ENCODE measurements around the gene PPP1R13B.

The PPP1R13B gene

DNA sequence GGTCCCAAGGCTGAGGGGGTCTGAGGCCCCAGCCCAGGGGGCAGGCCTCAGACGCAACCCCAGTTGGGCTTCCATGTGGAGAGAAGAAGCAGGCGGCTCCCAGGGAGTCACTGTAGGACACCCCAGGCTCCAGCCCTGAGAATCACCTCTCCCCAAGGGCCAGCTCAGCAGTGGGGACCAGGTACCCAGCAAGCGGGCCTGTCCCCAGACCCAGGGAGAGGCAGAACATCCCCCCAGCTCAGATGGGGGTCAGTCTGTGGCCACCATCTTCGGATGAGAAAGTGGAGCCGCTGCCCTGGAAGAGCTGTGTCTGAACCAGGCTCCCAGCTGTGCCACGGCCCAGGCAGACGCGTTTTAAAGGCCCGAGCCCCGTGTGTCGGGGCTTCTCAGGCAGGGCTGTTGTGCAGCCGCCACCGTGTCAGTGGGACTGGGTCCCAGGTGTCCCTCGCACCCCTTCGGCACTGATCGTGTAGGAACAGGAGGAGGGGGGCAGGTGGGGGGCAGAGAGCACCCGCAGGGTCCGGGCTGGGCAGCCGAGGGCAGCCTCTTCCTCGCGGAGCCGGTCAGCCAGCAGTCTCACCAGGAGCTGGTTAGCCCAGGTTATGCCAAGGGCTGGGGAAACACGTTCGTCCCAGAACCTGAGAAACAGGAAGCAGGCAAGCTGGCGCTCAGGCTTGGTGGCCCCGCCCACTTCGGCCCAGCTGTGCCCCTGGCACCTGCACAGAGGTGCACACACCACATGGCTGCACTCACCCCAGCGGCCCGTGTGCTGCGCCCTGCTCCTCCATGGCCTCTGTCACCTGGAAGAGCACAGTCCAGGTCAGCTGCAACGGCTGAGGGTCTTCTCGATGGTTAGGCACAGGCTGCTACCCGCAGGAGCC is 148.8 kb downstream of the PPP1R13B start:
- Histone ChIP-seq H3K27ac (peak overlapping the region; percentile 70 to 73), H3K4me3 (no peak overlapping the region), H3K9me3 (no peaks in the 10 kb centered on the region), H3K27me3 (no peaks in the 10 kb centered on the region), H3K36me3 (peaks cover 47 to 79% (median 71%) of the 10 kb centered on the region in 3 donors), H3K4me1 (peaks cover 10 to 48% (median 35%) of the 10 kb centered on the region in 4 donors)
- TF ChIP-seq CTCF (IDR thresholded peaks at IDR 0.05): no peak
- intact Hi-C loops (cut with DNase I; ENCODE audit: low total_unique reads): no loop called here
- no peak for DNase-seq

DNA sequence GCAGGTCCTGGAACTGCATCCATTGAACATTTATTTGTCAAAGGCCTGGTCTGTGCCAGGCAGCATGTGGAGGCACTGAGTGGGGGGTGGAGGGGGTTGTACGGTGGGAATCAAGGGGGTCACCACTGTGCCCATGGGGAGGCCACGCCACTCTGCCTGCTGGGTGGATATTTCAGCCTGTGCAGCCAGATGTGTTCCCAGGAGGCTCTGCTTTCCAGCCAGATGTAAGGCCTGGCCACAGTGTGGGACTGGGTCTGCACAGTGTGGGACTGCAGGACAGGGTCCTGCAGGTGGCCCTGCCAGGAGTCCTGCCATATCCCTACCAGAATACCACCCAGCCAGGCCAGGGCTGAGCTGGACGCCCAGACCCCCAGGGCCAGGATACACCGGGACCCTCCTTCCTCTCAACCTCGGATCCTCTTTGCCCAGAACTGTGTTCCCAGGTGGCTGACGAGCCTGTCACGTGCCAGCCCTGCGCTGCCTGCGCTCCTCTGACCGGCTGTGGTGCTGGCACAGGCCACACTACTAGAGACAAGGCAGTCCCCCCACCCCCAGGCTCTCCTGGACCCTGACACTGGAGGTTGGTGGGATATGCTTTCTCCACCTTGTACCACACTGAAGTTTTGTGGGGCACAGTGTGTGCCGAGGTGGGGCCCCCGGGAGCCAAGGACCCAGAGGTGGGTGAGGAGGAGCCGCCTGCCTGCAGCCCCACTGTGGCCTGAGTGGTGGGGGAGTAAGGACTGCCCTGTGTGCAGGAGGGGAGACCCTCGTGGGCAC is 149.6 kb downstream of the PPP1R13B start:
- no peak for TF ChIP-seq CTCF (IDR thresholded peaks at IDR 0.05)
- no peaks in the 10 kb centered on the region for H3K27me3 ChIP-seq
- H3K4me3 ChIP-seq: no peak overlapping the region
- peak overlapping the region; percentile 70 to 73 for H3K27ac ChIP-seq
- peaks cover 10 to 48% (median 35%) of the 10 kb centered on the region in 4 donors for H3K4me1 ChIP-seq
- no peaks in the 10 kb centered on the region for H3K9me3 ChIP-seq
- peaks cover 47 to 79% (median 71%) of the 10 kb centered on the region in 3 donors for H3K36me3 ChIP-seq
- DNase-seq: no peak
- intact Hi-C loops (cut with DNase I; ENCODE audit: low total_unique reads): no loop called here

- no peak for DNase-seq
- Histone ChIP-seq H3K36me3 (peaks cover 43 to 79% (median 71%) of the 10 kb centered on the region in 3 donors), H3K27ac (peak overlapping the region; percentile 70 to 73), H3K27me3 (no peaks in the 10 kb centered on the region), H3K4me3 (no peak overlapping the region), H3K4me1 (peaks cover 10 to 48% (median 35%) of the 10 kb centered on the region in 4 donors), H3K9me3 (no peaks in the 10 kb centered on the region)
- TF ChIP-seq CTCF (IDR thresholded peaks at IDR 0.05): no peak
- intact Hi-C loops (cut with DNase I; ENCODE audit: low total_unique reads): no loop called here
Observed at GRCh38 chr14:103697206-103697602, 150.2 kb downstream of the PPP1R13B start.

DNA sequence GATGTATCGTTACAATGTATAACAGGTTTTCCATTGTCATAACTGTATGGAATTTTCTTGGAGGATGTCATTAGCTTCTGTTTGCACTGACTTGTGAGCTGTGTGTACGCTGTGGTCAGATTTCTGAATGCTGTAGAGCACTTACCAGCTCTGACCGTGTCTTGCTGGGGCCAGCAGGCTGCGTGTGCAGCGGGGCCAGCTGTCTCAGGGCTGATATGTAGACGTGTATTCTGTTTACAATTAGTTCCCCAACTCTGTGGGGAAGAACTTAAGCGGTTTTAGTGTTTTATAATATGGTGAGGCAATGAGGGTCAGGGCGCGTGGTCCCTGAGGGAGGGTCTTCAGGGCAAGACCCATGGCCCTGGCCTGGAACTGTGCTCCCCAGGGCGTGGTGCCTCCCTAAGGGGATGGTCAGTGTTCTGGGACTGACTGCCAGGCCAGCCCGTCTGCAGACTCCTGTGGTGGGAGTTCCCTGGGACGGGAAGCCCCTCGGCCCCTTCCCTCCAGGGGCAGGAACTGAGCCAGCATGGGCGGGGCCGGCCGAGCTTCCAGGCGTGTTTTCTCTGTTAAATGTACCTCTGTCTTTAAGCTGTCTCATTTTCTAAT is 150.8 kb downstream of the PPP1R13B start:
- H3K36me3 ChIP-seq: peaks cover 39 to 77% (median 71%) of the 10 kb centered on the region in 3 donors
- no peak for DNase-seq
- no peaks in the 10 kb centered on the region for H3K9me3 ChIP-seq
- H3K4me1 ChIP-seq: peaks cover 10 to 48% (median 35%) of the 10 kb centered on the region in 4 donors
- H3K27me3 ChIP-seq: no peaks in the 10 kb centered on the region
- peak overlapping the region; percentile 70 to 73 for H3K27ac ChIP-seq
- no peak for TF ChIP-seq CTCF (IDR thresholded peaks at IDR 0.05)
- intact Hi-C loops (cut with DNase I; ENCODE audit: low total_unique reads): no loop called here
- H3K4me3 ChIP-seq: no peak overlapping the region

DNA sequence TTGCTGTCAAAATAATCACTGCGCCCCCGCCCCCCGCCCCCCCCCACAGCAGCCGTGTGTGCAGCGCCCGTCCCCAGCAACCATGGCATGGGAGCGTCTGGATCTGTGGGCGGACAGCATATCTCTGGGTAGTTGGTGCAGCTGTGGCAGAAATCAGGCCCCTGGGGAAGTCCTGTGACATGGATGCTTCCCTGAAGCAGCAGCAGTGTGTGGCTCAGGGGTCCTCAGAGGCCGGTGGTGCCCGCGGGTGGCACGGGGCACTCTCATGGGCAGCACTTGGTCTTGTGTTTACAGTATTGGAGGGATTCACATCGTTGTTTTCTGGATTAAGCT is 151.3 kb downstream of the PPP1R13B start:
- DNase-seq: no peak
- Histone ChIP-seq H3K36me3 (peaks cover 34 to 76% (median 65%) of the 10 kb centered on the region in 3 donors), H3K27ac (peak overlapping the region; percentile 70 to 73), H3K4me3 (no peak overlapping the region), H3K27me3 (no peaks in the 10 kb centered on the region), H3K4me1 (peaks cover 10 to 48% (median 35%) of the 10 kb centered on the region in 4 donors), H3K9me3 (no peaks in the 10 kb centered on the region)
- no peak for TF ChIP-seq CTCF (IDR thresholded peaks at IDR 0.05)
- intact Hi-C loops (cut with DNase I; ENCODE audit: low total_unique reads): no loop called here

All from tibial artery (tissue), 4 donors.